SK-N-SH (cell line): ENCODE data around the gene STUB1. TPM values are rescaled to one million over a fixed set of nuclear protein-coding genes. Genes with fewer than 3 reads are reported as not detected.

Experiments used
- CTCF ChIA-PET: fragments of 300-600, 350-600 bp; formaldehyde crosslinking; extraction: SDS; loops from one replicate; lab custom pipeline; 2021; lab: Yijun Ruan, JAX
- POLR2A ChIA-PET: fragments of 350-600 bp; sonication (Branson Sonifier 250); formaldehyde crosslinking; extraction: SDS; loops from one replicate; lab custom pipeline; 2020; ENCODE audit warnings: antibody characterized with exemption, inconsistent platforms; lab: Yijun Ruan, JAX
- DNase-seq: peaks from one replicate; pipeline ENCODE4 v3.0.0; 2012
- H2AFZ ChIP-seq: fragments of 200-600 bp; sonication (generic); 2 replicates; pipeline ENCODE4 v1.8.1; 2016; ENCODE audit warnings: antibody characterized with exemption, mild to moderate bottlenecking, low read depth
- H3F3A ChIP-seq: fragments of 200-600 bp; sonication (generic); replicated peaks from 2 replicates; pipeline ENCODE3; 2016; ENCODE audit warnings: antibody characterized with exemption, mild to moderate bottlenecking; ENCODE audit not compliant: insufficient read depth
- H3K27ac ChIP-seq, 2 experiments: fragments of 200-500 bp in 1 of 2; fragments of 200-600 bp in 1 of 2; sonication (Bioruptor generic) in 1 of 2; sonication (generic), shearing (Covaris generic) in 1 of 2; 2 replicates each; pipeline versions ENCODE4 v1.5.1 to v1.6.1; 2014 to 2016; ENCODE audit warnings: low read depth in 2 of 2, inconsistent platforms in 1 of 2, low read length in 1 of 2, mild to moderate bottlenecking in 1 of 2, mixed read lengths in 1 of 2
- H3K27me3 ChIP-seq: fragments of 200-600 bp; sonication (generic), shearing (Covaris generic); 2 replicates; pipeline ENCODE4 v1.6.1; 2016; ENCODE audit warnings: mixed run types; ENCODE audit not compliant: insufficient read depth
- H3K36me3 ChIP-seq, 2 experiments: fragments of 200-500 bp in 1 of 2; fragments of 200-600 bp in 1 of 2; sonication (Bioruptor generic) in 1 of 2; sonication (generic) in 1 of 2; replicated peaks in 1 of 2; 2 replicates each; pipeline versions ENCODE3 to v1.5.1; 2014 to 2016; ENCODE audit warnings: low read length in 1 of 2, mild to moderate bottlenecking in 1 of 2; ENCODE audit not compliant: insufficient read depth in 2 of 2, control insufficient read depth in 1 of 2
- H3K4me1 ChIP-seq, 2 experiments: fragments of 200-500 bp in 1 of 2; fragments of 200-600 bp in 1 of 2; sonication (Bioruptor generic) in 1 of 2; sonication (generic), shearing (Covaris generic) in 1 of 2; 2 replicates each; pipeline versions ENCODE4 v1.5.1 to v1.6.1; 2014 to 2016; ENCODE audit warnings: low read depth in 1 of 2, low read length in 1 of 2, mixed run types in 1 of 2; ENCODE audit not compliant: insufficient read depth in 2 of 2, control insufficient read depth in 1 of 2
- H3K4me2 ChIP-seq: fragments of 200-600 bp; sonication (generic), shearing (Covaris generic); 2 replicates; pipeline ENCODE4 v1.6.1; 2017; ENCODE audit warnings: mixed run types
- H3K4me3 ChIP-seq, 2 experiments: fragments of 200-500 bp in 1 of 2; fragments of 200-600 bp in 1 of 2; sonication (Bioruptor generic) in 1 of 2; sonication (generic), shearing (Covaris generic) in 1 of 2; 2 replicates each; pipeline versions ENCODE4 v1.5.1 to v1.8.1; 2014 to 2016; ENCODE audit warnings: low read depth in 2 of 2, inconsistent platforms in 1 of 2, low read length in 1 of 2, mild to moderate bottlenecking in 1 of 2, mixed read lengths in 1 of 2, moderate library complexity in 1 of 2
- H3K79me2 ChIP-seq: fragments of 200-600 bp; sonication (generic); 2 replicates; pipeline ENCODE4 v1.8.1; 2017; ENCODE audit warnings: mild to moderate bottlenecking; ENCODE audit not compliant: insufficient read depth
- H3K9ac ChIP-seq: fragments of 200-600 bp; sonication (generic); 2 replicates; pipeline ENCODE4 v1.6.1; 2017; ENCODE audit warnings: mixed run types
- H3K9me2 ChIP-seq: fragments of 200-600 bp; sonication (generic); 2 replicates; pipeline ENCODE4 v1.6.1; 2017; ENCODE audit warnings: mixed run types
- H3K9me3 ChIP-seq: fragments of 200-600 bp; sonication (generic); 2 replicates; pipeline ENCODE4 v1.6.1; 2017; ENCODE audit warnings: mixed run types, mild to moderate bottlenecking, moderate library complexity
- H4K20me1 ChIP-seq: fragments of 200-600 bp; sonication (generic); 2 replicates; pipeline ENCODE4 v1.6.1; 2017; ENCODE audit warnings: mild to moderate bottlenecking, mixed run types; ENCODE audit not compliant: insufficient read depth
- CHD2 ChIP-seq: fragments of 150-350 bp; IDR thresholded peaks from 2 replicates; pipeline ENCODE4 v1.6.1; 2018; ENCODE audit warnings: low read length; ENCODE audit not compliant: partially characterized antibody
- CTCF ChIP-seq: fragments of 200-600 bp; sonication (generic); IDR thresholded peaks from 2 replicates; pipeline ENCODE4 v1.6.1; 2017; ENCODE audit warnings: antibody characterized with exemption, mild to moderate bottlenecking, moderate library complexity
- ELF1 ChIP-seq: IDR thresholded peaks from 2 replicates; pipeline ENCODE4 v1.4.0; 2012
- EZH2phosphoT487 ChIP-seq: fragments of 200-600 bp; sonication (generic); IDR thresholded peaks from 2 replicates; pipeline ENCODE4 v1.6.1; 2017; ENCODE audit warnings: low read depth, mixed run types, mild to moderate bottlenecking, antibody characterized with exemption, moderate library complexity, borderline replicate concordance
- FOSL2 ChIP-seq: IDR thresholded peaks from 2 replicates; pipeline ENCODE4 v1.4.0; 2012; ENCODE audit warnings: low read depth, mild to moderate bottlenecking, moderate library complexity, borderline replicate concordance
- FOXJ3 ChIP-seq: sonication (generic); formaldehyde crosslinking; IDR thresholded peaks from 2 replicates; pipeline ENCODE4 v1.5.1; 2020; ENCODE audit warnings: mild to moderate bottlenecking, missing genetic modification reagents
- MXI1 ChIP-seq: IDR thresholded peaks from 2 replicates; pipeline ENCODE4 v1.6.1; 2012; ENCODE audit warnings: mild to moderate bottlenecking, low read depth, low read length, improper control_type of control experiment
- NRF1 ChIP-seq: IDR thresholded peaks from 2 replicates; pipeline ENCODE4 v1.6.1; 2012; ENCODE audit warnings: low read depth, mild to moderate bottlenecking, low read length
- PBX3 ChIP-seq: IDR thresholded peaks from 2 replicates; pipeline ENCODE4; 2012
- POLR2AphosphoS5 ChIP-seq: IDR thresholded peaks from 2 replicates; pipeline ENCODE4 v1.6.1; 2012; ENCODE audit warnings: low read depth, low read length
- RAD21 ChIP-seq: IDR thresholded peaks from 2 replicates; pipeline ENCODE4 v1.6.1; 2012; ENCODE audit warnings: mild to moderate bottlenecking, low read length
- RCOR1 ChIP-seq: fragments of 150-350 bp; IDR thresholded peaks from 2 replicates; pipeline ENCODE4 v1.6.1; 2017; ENCODE audit warnings: antibody characterized with exemption, low read length
- REST ChIP-seq: IDR thresholded peaks from 2 replicates; pipeline ENCODE4 v1.6.1; 2012; ENCODE audit warnings: mild to moderate bottlenecking, low read depth, low read length, moderate library complexity
- RFX5 ChIP-seq: IDR thresholded peaks from 2 replicates; pipeline ENCODE4 v1.6.1; 2012; ENCODE audit warnings: mild to moderate bottlenecking, improper control_type of control experiment, low read length
- RXRA ChIP-seq: IDR thresholded peaks from 2 replicates; pipeline ENCODE4 v1.4.0; 2012; ENCODE audit warnings: low read depth, mild to moderate bottlenecking, borderline replicate concordance
- TAF1 ChIP-seq: IDR thresholded peaks from 2 replicates; pipeline ENCODE4 v1.6.1; 2012; ENCODE audit warnings: low read depth, mild to moderate bottlenecking, low read length, moderate library complexity, borderline replicate concordance
- TEAD4 ChIP-seq: IDR thresholded peaks from 2 replicates; pipeline ENCODE4 v1.4.0; 2012; ENCODE audit warnings: mild to moderate bottlenecking, borderline replicate concordance; ENCODE audit not compliant: insufficient read depth
- WGBS: methylation state at CpG from one replicate; pipeline ENCODE4 v1.1.6; 2017; ENCODE audit warnings: low lambda C conversion rate; 5-methylcytosine and 5-hydroxymethylcytosine counted together
- polyA plus RNA-seq, 3 experiments: library from polyadenylated mRNA; depleted of rRNA; stranded (reverse); fragments of >200 nt; gene quantifications; 2 replicates each; pipeline ENCODE4 v1.2.3, GENCODE V29; 2012
- TF ChIP-seq, protein P1 (sequence below): fragments of 150-350 bp; IDR thresholded peaks from 2 replicates; pipeline ENCODE4 v1.6.1; 2017; ENCODE audit warnings: antibody characterized with exemption, low read length, low read depth, borderline replicate concordance
- TF ChIP-seq, protein P2 (sequence below): IDR thresholded peaks from 2 replicates; pipeline ENCODE4 v1.4.0; 2012; ENCODE audit warnings: low read depth

Gene STUB1
- polyA plus RNA-seq, 1 of the 3 experiments (the other 2 are of a cell fraction) = 323 TPM

DNA sequence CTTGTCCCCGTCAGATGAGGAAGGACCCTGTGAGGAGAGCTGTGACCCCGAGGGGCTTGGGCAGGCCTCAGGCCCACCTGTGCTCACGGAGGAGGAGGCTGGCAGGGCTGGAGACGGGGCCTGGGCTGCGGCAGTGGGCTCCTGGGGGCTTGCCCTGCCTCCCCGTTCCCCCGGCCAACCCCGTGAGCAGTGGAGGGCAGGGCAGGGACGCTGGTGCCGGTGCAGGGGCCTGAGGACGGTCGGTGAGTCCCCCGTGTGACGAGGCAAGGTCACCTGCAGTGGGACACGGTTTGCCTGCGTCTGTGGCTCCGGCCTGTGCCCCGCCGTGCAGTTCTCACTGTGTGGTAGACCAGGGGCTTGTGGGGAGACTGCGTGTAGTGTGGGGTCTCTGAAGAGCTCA lies 20.6 kb upstream of the STUB1 start (continued):
- TF ChIP-seq CTCF = no peak
- no peak for TF ChIP-seq REST
- no peak for TF ChIP-seq FOXJ3 (CRISPR knock-in tag)
- TF ChIP-seq TAF1 = no peak
- TF ChIP-seq, protein P1, sequence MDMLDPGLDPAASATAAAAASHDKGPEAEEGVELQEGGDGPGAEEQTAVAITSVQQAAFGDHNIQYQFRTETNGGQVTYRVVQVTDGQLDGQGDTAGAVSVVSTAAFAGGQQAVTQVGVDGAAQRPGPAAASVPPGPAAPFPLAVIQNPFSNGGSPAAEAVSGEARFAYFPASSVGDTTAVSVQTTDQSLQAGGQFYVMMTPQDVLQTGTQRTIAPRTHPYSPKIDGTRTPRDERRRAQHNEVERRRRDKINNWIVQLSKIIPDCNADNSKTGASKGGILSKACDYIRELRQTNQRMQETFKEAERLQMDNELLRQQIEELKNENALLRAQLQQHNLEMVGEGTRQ = no peak

- CTCF ChIA-PET = interaction anchor here (0.7 to 6.7 kb wide), 13 partner anchors 10 to 88 kb away, joined by 3 to 92 read pairs (median 5); partner anchors contain the start of genes MCRIP2, RHBDL1, STUB1 and WDR24
These were observed 20.1 kb upstream of the STUB1 start for GRCh38 chr16:660132-660458.

More at GRCh38 chr16:660132-660458, 20.1 kb upstream of the STUB1 start:
- no peaks in the 10 kb centered on the region for H4K20me1 ChIP-seq
- WGBS = 49% methylated on average over 5 of the region's 6 CpGs
- peak overlapping the region; percentile 63; the same call in 1 of the 2 replicates for H3K4me2 ChIP-seq
- H3K9ac ChIP-seq = no peak overlapping the region
- DNase-seq = no peak
- peak overlapping the region; percentile 45 to 96 for H3K27ac ChIP-seq
- 0 out of 2 replicates have a peak overlapping the region, but pooled peaks have one; percentile 37 for H2AFZ ChIP-seq
- H3K9me3 ChIP-seq = no peaks in the 10 kb centered on the region
- H3K36me3 ChIP-seq = peaks cover 0 to 49% of the 10 kb centered on the region in 2 experiments
- no peaks in the 10 kb centered on the region for H3K9me2 ChIP-seq
- POLR2A ChIA-PET = interaction anchor here (1.0 to 1.5 kb wide), 5 partner anchors 8 to 71 kb away, joined by 3 to 13 read pairs (median 4); partner anchors contain the start of genes METRN, METTL26 and STUB1
- no peaks in the 10 kb centered on the region for H3K27me3 ChIP-seq
- no peaks in the 10 kb centered on the region for H3K79me2 ChIP-seq
- H3F3A ChIP-seq = no peaks in the 10 kb centered on the region
- H3K4me3 ChIP-seq = peak overlapping the region in 1 of 2 experiments; percentile 40; a peak in 2 of 4 replicates
- TF ChIP-seq RCOR1 (no peak), POLR2AphosphoS5 (no peak), PBX3 (no peak), MXI1 (no peak), NRF1 (no peak), CTCF (no peak), TEAD4 (no peak), EZH2phosphoT487 (no peak), FOXJ3 (CRISPR knock-in tag) (no peak), RXRA (no peak), ELF1 (no peak), FOSL2 (no peak), CHD2 (no peak), RFX5 (no peak), RAD21 (no peak)
- TF ChIP-seq, protein P2, sequence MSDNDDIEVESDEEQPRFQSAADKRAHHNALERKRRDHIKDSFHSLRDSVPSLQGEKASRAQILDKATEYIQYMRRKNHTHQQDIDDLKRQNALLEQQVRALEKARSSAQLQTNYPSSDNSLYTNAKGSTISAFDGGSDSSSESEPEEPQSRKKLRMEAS = no peak
- H3K4me1 ChIP-seq = peaks cover 3 to 35% of the 10 kb centered on the region in 2 experiments; a peak in 3 of 4 replicates
